ENCODE data around the gene GREB1. TPM values are rescaled to one million over a fixed set of nuclear protein-coding genes. Genes with fewer than 3 reads are reported as not detected.
A peak's percentile ranks its signal among the peaks of the same experiment; 100 is the strongest.

GREB1 gene
- total RNA-seq, 1 experiment from 2014 or later, result 16.5 TPM

DNA sequence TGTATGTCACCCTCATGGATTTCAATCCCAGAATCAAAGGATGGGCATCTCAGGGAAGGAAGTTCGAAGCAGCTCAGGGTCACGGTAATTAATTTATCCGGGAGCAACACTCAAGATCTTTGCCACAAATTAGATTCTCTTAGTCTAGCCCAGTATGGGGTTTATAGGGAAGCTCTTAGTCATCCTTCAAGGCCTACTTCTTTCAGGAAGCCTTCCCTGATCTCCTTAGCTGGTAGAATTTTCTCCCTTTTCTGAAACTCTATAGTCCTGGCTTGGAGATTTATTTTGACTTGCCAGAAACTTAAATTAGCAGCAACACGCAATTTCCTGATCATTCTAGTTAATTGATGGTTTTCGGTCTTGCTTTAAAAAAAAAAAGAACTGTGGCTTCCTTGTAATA is 20.5 kb upstream of the GREB1 start:
- Histone ChIP-seq H3K14ac (ENCODE audit: insufficient read depth, low read length) (no peak overlapping the region), H4K20me1 (ENCODE audit: control insufficient read depth, insufficient read depth, insufficient read length) (no peaks in the 10 kb centered on the region), H3K4ac (ENCODE audit: low read depth, low read length) (no peak overlapping the region), H2BK120ac (ENCODE audit: low read depth, low read length, poor library complexity, severe bottlenecking) (no peak overlapping the region), H3K9ac (ENCODE audit: extremely low read depth, insufficient read length, low read length) (no peak overlapping the region), H2BK20ac (ENCODE audit: low read depth, low read length, poor library complexity, severe bottlenecking) (no peak overlapping the region), H3K79me1 (ENCODE audit: insufficient read depth, low read depth, low read length, poor library complexity, severe bottlenecking) (no peaks in the 10 kb centered on the region), H3T11ph (ENCODE audit: low read length) (no peak overlapping the region), H4K91ac (ENCODE audit: insufficient read length, low read depth, low read length) (no peak overlapping the region), H3K4me2 (ENCODE audit: insufficient read depth, insufficient read length, low read length) (no peak overlapping the region), H2AK5ac (ENCODE audit: insufficient read length, low read length) (no peak overlapping the region), H4K8ac (replicated peaks; ENCODE audit: insufficient read length, low read depth, low read length) (no peak overlapping the region), H3K79me2 (ENCODE audit: insufficient read depth, low read length) (no peaks in the 10 kb centered on the region; the same call in 1 of the 2 replicates), H3K23ac (ENCODE audit: insufficient read length, low read depth, low read length) (no peak overlapping the region), H2BK12ac (ENCODE audit: insufficient read length, low read depth, low read length) (no peak overlapping the region), H3K27ac (ENCODE audit: insufficient read length, low read depth, low read length) (no peak overlapping the region), H4K5ac (ENCODE audit: insufficient read length, low read depth, low read length) (no peak overlapping the region), H2BK5ac (ENCODE audit: insufficient read length, low read length) (no peak overlapping the region), H3K9me3 (ENCODE audit: control insufficient read depth, low read depth, low read length) (no peaks in the 10 kb centered on the region), H2BK15ac (ENCODE audit: low read depth, low read length) (no peak overlapping the region), H3K4me1 (ENCODE audit: insufficient read depth, low read length) (peaks cover 18% of the 10 kb centered on the region), H2AFZ (ENCODE audit: low read length) (no peak overlapping the region), H3K56ac (ENCODE audit: insufficient read length, low read depth, low read length) (no peak overlapping the region), H3K23me2 (ENCODE audit: insufficient read length, low read depth, low read length, poor library complexity, severe bottlenecking) (no peaks in the 10 kb centered on the region), H3K18ac (ENCODE audit: insufficient read length, low read depth, low read length) (no peak overlapping the region), H3K27me3 (ENCODE audit: insufficient read depth, low read length) (no peaks in the 10 kb centered on the region)
- no peak overlapping the region for H3K4me3 Mint-ChIP-seq
- no peak for DNase-seq
- peak overlapping the region in 1 of 3 experiments; percentile 14; a peak in 1 of 7 replicates for H3K27ac Mint-ChIP-seq
- H3K27me3 Mint-ChIP-seq (ENCODE audit: low read depth), result peaks cover 2% of the 10 kb centered on the region; the same call in 1 of the 2 replicates
- H3K4me1 Mint-ChIP-seq, result peaks cover 44 to 54% of the 10 kb centered on the region in 2 experiments
- no peaks in the 10 kb centered on the region for H3K9me3 Mint-ChIP-seq
- H3K36me3 Mint-ChIP-seq (ENCODE audit: insufficient read depth in 1 of 3, low read depth in 3 of 3), result peaks cover 0 to 5% (median 0%) of the 10 kb centered on the region in 3 experiments; a peak in 2 of 7 replicates
- WGBS (ENCODE audit: extremely low coverage, insufficient read length, low lambda C conversion rate), result no CpG with 5 or more reads among the region's 5 CpGs
- TF ChIP-seq, protein P1, sequence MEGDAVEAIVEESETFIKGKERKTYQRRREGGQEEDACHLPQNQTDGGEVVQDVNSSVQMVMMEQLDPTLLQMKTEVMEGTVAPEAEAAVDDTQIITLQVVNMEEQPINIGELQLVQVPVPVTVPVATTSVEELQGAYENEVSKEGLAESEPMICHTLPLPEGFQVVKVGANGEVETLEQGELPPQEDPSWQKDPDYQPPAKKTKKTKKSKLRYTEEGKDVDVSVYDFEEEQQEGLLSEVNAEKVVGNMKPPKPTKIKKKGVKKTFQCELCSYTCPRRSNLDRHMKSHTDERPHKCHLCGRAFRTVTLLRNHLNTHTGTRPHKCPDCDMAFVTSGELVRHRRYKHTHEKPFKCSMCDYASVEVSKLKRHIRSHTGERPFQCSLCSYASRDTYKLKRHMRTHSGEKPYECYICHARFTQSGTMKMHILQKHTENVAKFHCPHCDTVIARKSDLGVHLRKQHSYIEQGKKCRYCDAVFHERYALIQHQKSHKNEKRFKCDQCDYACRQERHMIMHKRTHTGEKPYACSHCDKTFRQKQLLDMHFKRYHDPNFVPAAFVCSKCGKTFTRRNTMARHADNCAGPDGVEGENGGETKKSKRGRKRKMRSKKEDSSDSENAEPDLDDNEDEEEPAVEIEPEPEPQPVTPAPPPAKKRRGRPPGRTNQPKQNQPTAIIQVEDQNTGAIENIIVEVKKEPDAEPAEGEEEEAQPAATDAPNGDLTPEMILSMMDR (conservative IDR thresholded peaks at IDR 0.05), result no peak
